GM06990 (cell line): ENCODE results near the gene CALML4.

ENCODE experiments used
- DNase-seq: peaks from one replicate; pipeline ENCODE4 v3.0.0-alpha.2; 2011; ENCODE audit not compliant: insufficient read length; ENCODE audit errors: extremely low read depth
- H3K27me3 ChIP-seq: replicated peaks from 2 replicates; pipeline ENCODE4 v1.6.0; 2011; ENCODE audit warnings: low read length; ENCODE audit not compliant: control insufficient read depth, insufficient read depth
- H3K36me3 ChIP-seq: 2 replicates; pipeline ENCODE4 v1.5.1; 2011; ENCODE audit warnings: low read length; ENCODE audit not compliant: control insufficient read depth, insufficient read depth
- H3K4me3 ChIP-seq: replicated peaks from 2 replicates; pipeline ENCODE4 v1.5.1; 2011; ENCODE audit warnings: low read depth, mild to moderate bottlenecking, control low read depth, low read length
- TF ChIP-seq, protein P1 (sequence below): IDR thresholded peaks from 2 replicates; pipeline ENCODE4 v1.5.1; 2011; ENCODE audit warnings: low read length, control low read depth, mild to moderate bottlenecking, inconsistent platforms; ENCODE audit not compliant: insufficient read depth, poor library complexity, severe bottlenecking

CALML4 gene

DNA sequence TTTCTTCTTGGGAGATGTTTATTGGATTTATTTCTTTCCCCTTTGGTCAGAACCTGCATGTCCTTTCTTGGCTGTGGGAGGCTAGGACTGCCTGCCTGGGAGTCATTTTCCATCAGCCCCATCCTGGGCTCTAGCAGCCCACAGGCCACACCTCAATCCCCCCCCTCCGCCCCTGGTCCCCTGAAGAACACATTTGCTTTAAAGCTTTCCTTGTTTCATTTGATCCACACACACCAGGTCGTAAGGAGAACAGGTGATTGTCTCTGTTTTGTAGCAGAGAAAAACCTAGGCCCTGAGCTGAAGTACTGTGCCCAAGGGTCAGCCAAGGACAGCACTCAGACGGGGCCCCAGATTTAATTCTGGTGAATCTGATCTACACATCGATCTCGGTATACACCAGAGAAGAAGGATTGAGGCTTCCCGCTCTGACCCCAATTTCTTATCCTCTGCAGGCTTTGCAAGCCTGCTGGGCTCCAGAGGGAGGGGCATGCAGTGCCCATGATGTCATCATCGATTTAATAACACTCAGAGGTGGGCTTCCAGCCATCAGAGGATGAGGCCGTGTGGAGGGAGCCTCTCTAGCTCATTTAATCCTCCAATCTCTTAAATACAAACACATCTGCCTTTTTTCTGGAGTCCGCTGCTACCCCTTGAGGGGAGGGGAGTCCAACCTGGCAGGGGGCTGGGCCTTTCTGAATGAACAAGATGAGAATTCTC lies 26.1 kb upstream of the CALML4 start:
- DNase-seq, result no peak
- H3K36me3 ChIP-seq, result no peaks in the 10 kb centered on the region
- H3K4me3 ChIP-seq, result no peak overlapping the region
- TF ChIP-seq, protein P1, sequence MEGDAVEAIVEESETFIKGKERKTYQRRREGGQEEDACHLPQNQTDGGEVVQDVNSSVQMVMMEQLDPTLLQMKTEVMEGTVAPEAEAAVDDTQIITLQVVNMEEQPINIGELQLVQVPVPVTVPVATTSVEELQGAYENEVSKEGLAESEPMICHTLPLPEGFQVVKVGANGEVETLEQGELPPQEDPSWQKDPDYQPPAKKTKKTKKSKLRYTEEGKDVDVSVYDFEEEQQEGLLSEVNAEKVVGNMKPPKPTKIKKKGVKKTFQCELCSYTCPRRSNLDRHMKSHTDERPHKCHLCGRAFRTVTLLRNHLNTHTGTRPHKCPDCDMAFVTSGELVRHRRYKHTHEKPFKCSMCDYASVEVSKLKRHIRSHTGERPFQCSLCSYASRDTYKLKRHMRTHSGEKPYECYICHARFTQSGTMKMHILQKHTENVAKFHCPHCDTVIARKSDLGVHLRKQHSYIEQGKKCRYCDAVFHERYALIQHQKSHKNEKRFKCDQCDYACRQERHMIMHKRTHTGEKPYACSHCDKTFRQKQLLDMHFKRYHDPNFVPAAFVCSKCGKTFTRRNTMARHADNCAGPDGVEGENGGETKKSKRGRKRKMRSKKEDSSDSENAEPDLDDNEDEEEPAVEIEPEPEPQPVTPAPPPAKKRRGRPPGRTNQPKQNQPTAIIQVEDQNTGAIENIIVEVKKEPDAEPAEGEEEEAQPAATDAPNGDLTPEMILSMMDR, result no peak
- no peaks in the 10 kb centered on the region for H3K27me3 ChIP-seq

DNA sequence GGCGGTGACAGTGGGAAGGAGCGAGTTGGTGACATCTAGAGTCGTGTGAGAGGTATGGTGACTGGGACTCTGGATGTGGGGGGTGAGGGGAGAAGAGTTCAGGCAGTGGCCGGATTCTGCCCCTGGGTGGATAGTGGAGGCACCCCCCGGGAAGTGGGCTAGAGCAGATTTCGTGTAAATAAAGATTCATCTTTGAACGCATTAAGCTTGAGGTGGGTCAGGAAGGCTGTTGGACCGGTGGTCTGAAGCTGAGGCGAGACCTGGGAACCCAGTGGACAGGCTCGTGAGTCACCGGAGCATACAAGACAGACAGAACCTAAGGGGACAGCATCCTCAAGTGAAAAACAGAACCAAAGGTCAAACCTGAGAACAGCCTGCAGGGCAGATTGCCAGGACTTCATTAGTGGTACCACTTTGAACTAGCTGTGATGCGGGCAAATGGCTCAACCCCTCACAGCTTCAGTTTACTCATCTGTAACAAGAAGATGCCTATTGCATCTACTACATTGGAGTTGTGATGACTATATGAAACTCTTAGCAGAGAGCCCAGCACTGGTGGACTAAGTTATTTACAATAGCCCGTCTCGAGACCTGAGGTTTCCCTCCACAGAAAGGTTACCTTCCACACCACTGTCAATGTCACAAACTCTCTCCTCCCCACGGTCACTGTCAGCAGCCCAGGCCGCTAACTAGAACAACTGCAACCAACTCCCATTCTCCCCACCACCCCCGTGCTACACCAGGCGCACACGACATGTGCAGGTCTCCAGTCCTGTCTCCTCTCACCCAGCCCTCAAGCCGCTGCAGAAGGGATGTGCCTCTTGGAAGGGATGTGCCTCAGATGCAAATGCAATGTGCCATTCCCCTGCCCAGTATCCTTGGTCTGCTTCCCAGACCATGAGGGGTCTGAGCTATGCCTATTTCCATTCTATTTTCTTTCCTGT lies 25.3 kb upstream of the CALML4 start:
- Histone ChIP-seq H3K4me3 (peak overlapping the region; percentile 88), H3K27me3 (no peaks in the 10 kb centered on the region), H3K36me3 (no peaks in the 10 kb centered on the region)
- peak; percentile 42 for DNase-seq
- TF ChIP-seq, protein P1, result peak; percentile 24

DNA sequence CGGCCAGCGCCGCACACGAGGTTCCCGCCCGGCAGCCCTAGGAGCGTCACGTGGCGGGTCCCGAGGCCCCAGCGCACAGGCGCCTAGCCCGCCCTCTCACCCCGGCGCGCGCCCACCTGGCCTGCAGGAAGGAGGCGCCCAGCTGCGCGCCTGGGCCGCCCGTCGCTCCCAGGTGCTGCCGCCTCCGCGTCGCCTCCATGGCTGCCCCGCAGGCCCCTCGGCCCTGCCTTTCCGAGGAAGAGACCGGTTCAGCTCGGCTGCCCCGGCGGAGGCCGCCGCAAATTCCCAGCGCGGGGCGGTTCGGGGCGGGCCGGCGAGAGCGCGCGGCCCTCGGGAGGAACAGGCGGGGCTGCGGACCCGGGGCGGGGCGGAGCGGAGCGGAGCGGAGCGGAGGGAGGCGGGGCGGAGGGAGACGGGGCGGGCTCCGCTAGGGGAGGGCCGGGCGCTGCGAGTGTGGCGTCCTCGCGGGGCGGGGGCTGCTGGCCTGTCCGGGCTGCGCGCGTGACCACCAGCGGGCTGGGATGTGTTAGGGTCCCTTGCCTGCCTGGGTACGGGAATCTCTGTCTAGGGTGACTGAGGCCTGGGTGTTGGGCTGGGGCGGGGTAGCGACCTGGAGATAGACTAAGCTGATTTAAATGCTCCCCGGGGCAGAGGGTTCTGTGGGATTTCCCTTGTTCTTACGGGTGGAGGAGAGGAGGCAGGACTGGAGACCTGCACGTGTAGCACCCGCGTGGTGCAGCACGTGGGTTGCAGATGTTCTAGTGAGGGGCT lies 24.4 kb upstream of the CALML4 start, which contains the start of gene CLN6:
Gene CLN6, minus strand, starts transcription at position 343 of the 771 bp plus-strand sequence. Its CDS starts 144 bp downstream, at position 199.
- Histone ChIP-seq H3K4me3 (peak within 1 kb of the TSS; percentile 88), H3K27me3 (no peaks in the 10 kb centered on the region), H3K36me3 (no peaks in the 10 kb centered on the region)
- TF ChIP-seq, protein P1, result no peak
- peak; percentile 90 for DNase-seq

DNA sequence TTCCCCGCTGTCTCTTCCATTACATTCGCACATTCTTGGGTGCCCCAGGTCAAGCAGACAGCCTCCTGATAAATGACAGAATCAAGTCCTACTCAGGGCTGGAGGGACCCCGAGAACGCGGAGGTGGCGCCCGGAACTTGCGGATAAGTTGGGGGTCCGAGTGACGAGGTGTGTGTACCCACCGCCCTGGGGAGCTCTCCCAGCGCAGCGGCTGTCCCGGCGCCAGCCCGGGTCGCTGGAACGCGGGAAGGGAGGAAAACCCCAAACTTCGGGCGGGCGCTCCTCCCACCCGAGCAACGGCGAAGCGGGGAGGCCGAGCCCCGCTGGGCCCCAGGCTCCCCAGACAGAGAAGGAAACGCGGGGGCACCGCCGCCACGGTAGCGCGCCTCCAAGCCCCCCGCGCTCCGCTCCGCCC lies 23.8 kb upstream of the CALML4 start:
- Histone ChIP-seq H3K27me3 (no peaks in the 10 kb centered on the region), H3K36me3 (no peaks in the 10 kb centered on the region), H3K4me3 (peak overlapping the region; percentile 88)
- no peak for DNase-seq
- TF ChIP-seq, protein P1, result no peak

DNA sequence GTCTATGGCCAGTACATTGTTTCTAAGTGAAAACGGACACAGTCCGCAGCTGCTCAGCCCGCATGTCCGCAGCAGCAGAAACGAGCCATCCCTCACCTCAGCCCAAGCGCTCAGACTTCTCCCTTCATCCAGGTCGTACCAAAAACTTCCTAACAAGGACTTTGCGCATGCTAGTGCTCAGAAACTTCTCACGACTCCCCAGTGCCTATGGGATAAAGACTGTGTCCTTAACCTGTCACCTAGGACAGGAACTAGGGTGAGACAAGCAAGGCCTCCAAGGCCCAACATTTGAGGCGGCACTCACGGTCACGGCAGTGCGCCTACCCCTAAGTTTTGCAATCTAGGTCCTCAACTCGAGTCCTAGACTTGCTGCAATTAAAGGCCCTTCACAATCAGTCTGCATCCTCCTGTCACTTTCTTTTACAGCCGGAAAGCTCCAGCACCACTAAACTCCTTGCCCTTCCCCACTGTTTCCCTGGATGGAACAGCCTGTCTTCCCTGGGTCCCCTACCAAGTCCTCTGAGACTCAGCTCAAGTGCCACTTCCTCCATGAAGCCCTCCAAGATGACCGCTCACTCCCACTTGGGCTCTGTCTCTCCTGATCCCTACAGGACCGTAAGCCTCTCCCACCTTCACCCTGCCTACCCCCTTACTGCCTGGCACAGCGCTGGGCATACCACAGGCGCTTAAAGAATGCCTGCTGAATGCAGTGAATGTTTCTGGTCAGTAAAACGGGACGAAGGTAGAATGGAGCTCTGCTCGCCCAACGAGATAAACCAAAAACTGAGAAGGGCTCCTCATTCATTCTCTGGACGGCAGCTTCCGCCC lies 23.2 kb upstream of the CALML4 start:
- DNase-seq, result no peak
- TF ChIP-seq, protein P1, result no peak
- Histone ChIP-seq H3K36me3 (no peaks in the 10 kb centered on the region), H3K4me3 (peak overlapping the region; percentile 88), H3K27me3 (no peaks in the 10 kb centered on the region)
